ENCODE results near the gene DCPS.

DCPS gene

GRCh38 chr11:126339863-126340434 lies 36.1 kb downstream of the DCPS start:
- no peak overlapping the region for H2AFZ ChIP-seq (ENCODE audit: low read depth, low read length, severe bottlenecking)
- no peaks in the 10 kb centered on the region for H3K9me3 ChIP-seq (ENCODE audit: insufficient read depth, low read length)
- no peaks in the 10 kb centered on the region for H4K20me1 ChIP-seq (ENCODE audit: low read depth, low read length)
- no peaks in the 10 kb centered on the region for H3K9me2 ChIP-seq (replicated peaks; ENCODE audit: insufficient read depth, low read length)
- H3K9ac ChIP-seq (ENCODE audit: low read length), result no peak overlapping the region
- H3K36me3 ChIP-seq (ENCODE audit: low read length), result no peaks in the 10 kb centered on the region
- no peak overlapping the region for H3K4me3 ChIP-seq (ENCODE audit: insufficient read depth, low read length, poor library complexity, severe bottlenecking)
- H3K79me2 ChIP-seq (ENCODE audit: insufficient read depth, low read length), result no peaks in the 10 kb centered on the region
- no peaks in the 10 kb centered on the region for H3K27me3 ChIP-seq (ENCODE audit: low read length)
- H3K27ac ChIP-seq (ENCODE audit: low read depth, low read length), result no peak overlapping the region
- H3F3A ChIP-seq (ENCODE audit: insufficient read depth), result no peaks in the 10 kb centered on the region
- TF ChIP-seq CTCF (IDR thresholded peaks at IDR 0.05; ENCODE audit: insufficient read depth, low read length, poor library complexity, severe bottlenecking), result no peak
- no peak for TF ChIP-seq EZH2phosphoT487 (conservative IDR thresholded peaks at IDR 0.05; ENCODE audit: low read length)
- H3K4me2 ChIP-seq (ENCODE audit: low read depth, low read length, poor library complexity, severe bottlenecking), result no peak overlapping the region

GRCh38 chr11:126340960-126341606 lies 37.2 kb downstream of the DCPS start:
- Histone ChIP-seq H3K79me2 (ENCODE audit: insufficient read depth, low read length) (no peaks in the 10 kb centered on the region), H2AFZ (ENCODE audit: low read depth, low read length, severe bottlenecking) (no peak overlapping the region), H3K4me2 (ENCODE audit: low read depth, low read length, poor library complexity, severe bottlenecking) (no peak overlapping the region), H3K4me3 (ENCODE audit: insufficient read depth, low read length, poor library complexity, severe bottlenecking) (no peak overlapping the region), H3K27me3 (ENCODE audit: low read length) (no peaks in the 10 kb centered on the region), H3F3A (ENCODE audit: insufficient read depth) (no peaks in the 10 kb centered on the region), H3K27ac (ENCODE audit: low read depth, low read length) (no peak overlapping the region), H3K36me3 (ENCODE audit: low read length) (no peaks in the 10 kb centered on the region), H4K20me1 (ENCODE audit: low read depth, low read length) (no peaks in the 10 kb centered on the region), H3K9me3 (ENCODE audit: insufficient read depth, low read length) (no peaks in the 10 kb centered on the region), H3K9me2 (replicated peaks; ENCODE audit: insufficient read depth, low read length) (no peaks in the 10 kb centered on the region), H3K9ac (ENCODE audit: low read length) (no peak overlapping the region)
- TF ChIP-seq CTCF (IDR thresholded peaks at IDR 0.05; ENCODE audit: insufficient read depth, low read length, poor library complexity, severe bottlenecking), result no peak
- TF ChIP-seq EZH2phosphoT487 (conservative IDR thresholded peaks at IDR 0.05; ENCODE audit: low read length), result no peak

- no peaks in the 10 kb centered on the region for H3K36me3 ChIP-seq (ENCODE audit: low read length)
- no peak overlapping the region for H3K4me3 ChIP-seq (ENCODE audit: insufficient read depth, low read length, poor library complexity, severe bottlenecking)
- no peaks in the 10 kb centered on the region for H3K79me2 ChIP-seq (ENCODE audit: insufficient read depth, low read length)
- no peak overlapping the region for H3K9ac ChIP-seq (ENCODE audit: low read length)
- TF ChIP-seq EZH2phosphoT487 (conservative IDR thresholded peaks at IDR 0.05; ENCODE audit: low read length) (no peak), CTCF (IDR thresholded peaks at IDR 0.05; ENCODE audit: insufficient read depth, low read length, poor library complexity, severe bottlenecking) (no peak)
- no peak overlapping the region for H2AFZ ChIP-seq (ENCODE audit: low read depth, low read length, severe bottlenecking)
- no peaks in the 10 kb centered on the region for H3F3A ChIP-seq (ENCODE audit: insufficient read depth)
- no peaks in the 10 kb centered on the region for H3K27me3 ChIP-seq (ENCODE audit: low read length)
- no peak overlapping the region for H3K27ac ChIP-seq (ENCODE audit: low read depth, low read length)
- H4K20me1 ChIP-seq (ENCODE audit: low read depth, low read length), result no peaks in the 10 kb centered on the region
- H3K9me3 ChIP-seq (ENCODE audit: insufficient read depth, low read length), result no peaks in the 10 kb centered on the region
- no peaks in the 10 kb centered on the region for H3K9me2 ChIP-seq (replicated peaks; ENCODE audit: insufficient read depth, low read length)
- no peak overlapping the region for H3K4me2 ChIP-seq (ENCODE audit: low read depth, low read length, poor library complexity, severe bottlenecking)
Measured at GRCh38 chr11:126341760-126342161, 37.9 kb downstream of the DCPS start.

All from SU-DHL-6 (cell line).